Mucosa of rectum (tissue), 2 donors: ENCODE results near the gene NAIF1.
A peak's percentile ranks its signal among the peaks of the same experiment; 100 is the strongest.

ENCODE experiments used
- H3K27ac ChIP-seq, 2 donors: one replicate each; pipeline ENCODE4 v1.7.0; 2013; ENCODE audit warnings: inconsistent platforms in 2 of 2, low read depth in 2 of 2, low read length in 2 of 2
- H3K27me3 ChIP-seq, 2 donors: one replicate each; pipeline ENCODE4 v1.7.0; 2013; ENCODE audit warnings: low read length in 2 of 2; ENCODE audit not compliant: control insufficient read depth in 2 of 2, insufficient read depth in 2 of 2
- H3K36me3 ChIP-seq, 2 donors: one replicate each; pipeline ENCODE4 v1.7.0; 2013; ENCODE audit warnings: low read length in 2 of 2; ENCODE audit not compliant: control insufficient read depth in 2 of 2, insufficient read depth in 2 of 2
- H3K4me1 ChIP-seq, 2 donors: one replicate each; pipeline ENCODE4 v1.7.0; 2013; ENCODE audit warnings: low read length in 2 of 2, mild to moderate bottlenecking in 1 of 2; ENCODE audit not compliant: control insufficient read depth in 2 of 2, insufficient read depth in 2 of 2
- H3K4me3 ChIP-seq, 2 donors: one replicate each; pipeline ENCODE4 v1.7.0; 2013; ENCODE audit warnings: low read length in 2 of 2
- H3K9ac ChIP-seq, 2 donors: one replicate each; pipeline ENCODE4 v1.7.0; 2013; ENCODE audit warnings: low read length in 2 of 2, low read depth in 1 of 2, mild to moderate bottlenecking in 1 of 2
- H3K9me3 ChIP-seq, 2 donors: one replicate each; pipeline ENCODE4 v1.7.0; 2013; ENCODE audit warnings: low read length in 2 of 2; ENCODE audit not compliant: control insufficient read depth in 2 of 2
- donor health status: healthy.
- donor health status: Normal muscosa, but diverticular disease.

NAIF1 gene

DNA sequence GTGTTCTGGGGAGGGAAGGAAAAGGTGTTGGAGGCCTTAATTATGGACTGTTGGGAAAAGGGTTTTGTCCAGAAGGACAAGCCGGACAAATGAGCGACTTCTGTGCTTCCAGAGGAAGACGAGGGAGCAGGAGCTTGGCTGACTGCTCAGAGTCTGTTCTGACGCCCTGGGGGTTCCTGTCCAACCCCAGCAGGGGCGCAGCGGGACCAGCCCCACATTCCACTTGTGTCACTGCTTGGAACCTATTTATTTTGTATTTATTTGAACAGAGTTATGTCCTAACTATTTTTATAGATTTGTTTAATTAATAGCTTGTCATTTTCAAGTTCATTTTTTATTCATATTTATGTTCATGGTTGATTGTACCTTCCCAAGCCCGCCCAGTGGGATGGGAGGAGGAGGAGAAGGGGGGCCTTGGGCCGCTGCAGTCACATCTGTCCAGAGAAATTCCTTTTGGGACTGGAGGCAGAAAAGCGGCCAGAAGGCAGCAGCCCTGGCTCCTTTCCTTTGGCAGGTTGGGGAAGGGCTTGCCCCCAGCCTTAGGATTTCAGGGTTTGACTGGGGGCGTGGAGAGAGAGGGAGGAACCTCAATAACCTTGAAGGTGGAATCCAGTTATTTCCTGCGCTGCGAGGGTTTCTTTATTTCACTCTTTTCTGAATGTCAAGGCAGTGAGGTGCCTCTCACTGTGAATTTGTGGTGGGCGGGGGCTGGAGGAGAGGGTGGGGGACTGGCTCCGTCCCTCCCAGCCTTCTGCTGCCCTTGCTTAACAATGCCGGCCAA, 41.3 kb upstream of the NAIF1 start:
- peak overlapping the region in 1 of 2 donors; percentile 70 for H3K9ac ChIP-seq

DNA sequence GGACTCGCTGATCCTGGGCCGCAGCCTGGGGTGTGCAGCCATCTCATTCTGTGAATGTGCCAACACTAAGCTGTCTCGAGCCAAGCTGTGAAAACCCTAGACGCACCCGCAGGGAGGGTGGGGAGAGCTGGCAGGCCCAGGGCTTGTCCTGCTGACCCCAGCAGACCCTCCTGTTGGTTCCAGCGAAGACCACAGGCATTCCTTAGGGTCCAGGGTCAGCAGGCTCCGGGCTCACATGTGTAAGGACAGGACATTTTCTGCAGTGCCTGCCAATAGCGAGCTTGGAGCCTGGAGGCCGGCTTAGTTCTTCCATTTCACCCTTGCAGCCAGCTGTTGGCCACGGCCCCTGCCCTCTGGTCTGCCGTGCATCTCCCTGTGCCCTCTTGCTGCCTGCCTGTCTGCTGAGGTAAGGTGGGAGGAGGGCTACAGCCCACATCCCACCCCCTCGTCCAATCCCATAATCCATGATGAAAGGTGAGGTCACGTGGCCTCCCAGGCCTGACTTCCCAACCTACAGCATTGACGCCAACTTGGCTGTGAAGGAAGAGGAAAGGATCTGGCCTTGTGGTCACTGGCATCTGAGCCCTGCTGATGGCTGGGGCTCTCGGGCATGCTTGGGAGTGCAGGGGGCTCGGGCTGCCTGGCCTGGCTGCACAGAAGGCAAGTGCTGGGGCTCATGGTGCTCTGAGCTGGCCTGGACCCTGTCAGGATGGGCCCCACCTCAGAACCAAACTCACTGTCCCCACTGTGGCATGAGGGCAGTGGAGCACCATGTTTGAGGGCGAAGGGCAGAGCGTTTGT, 40.5 kb upstream of the NAIF1 start:
- Histone ChIP-seq H3K4me1 (peaks cover 27 to 46% of the 10 kb centered on the region in 2 donors), H3K4me3 (no peak overlapping the region), H3K9me3 (no peaks in the 10 kb centered on the region), H3K27me3 (no peaks in the 10 kb centered on the region), H3K9ac (no peak overlapping the region), H3K36me3 (peaks cover 46 to 52% of the 10 kb centered on the region in 2 donors), H3K27ac (no peak overlapping the region)

More for the DNA sequence above, 41.3 kb upstream of the NAIF1 start:
- Histone ChIP-seq H3K27ac (peak overlapping the region; percentile 79 to 92), H3K36me3 (peaks cover 40 to 45% of the 10 kb centered on the region in 2 donors), H3K9me3 (no peaks in the 10 kb centered on the region), H3K4me3 (no peak overlapping the region), H3K4me1 (peaks cover 26 to 47% of the 10 kb centered on the region in 2 donors), H3K27me3 (no peaks in the 10 kb centered on the region)

DNA sequence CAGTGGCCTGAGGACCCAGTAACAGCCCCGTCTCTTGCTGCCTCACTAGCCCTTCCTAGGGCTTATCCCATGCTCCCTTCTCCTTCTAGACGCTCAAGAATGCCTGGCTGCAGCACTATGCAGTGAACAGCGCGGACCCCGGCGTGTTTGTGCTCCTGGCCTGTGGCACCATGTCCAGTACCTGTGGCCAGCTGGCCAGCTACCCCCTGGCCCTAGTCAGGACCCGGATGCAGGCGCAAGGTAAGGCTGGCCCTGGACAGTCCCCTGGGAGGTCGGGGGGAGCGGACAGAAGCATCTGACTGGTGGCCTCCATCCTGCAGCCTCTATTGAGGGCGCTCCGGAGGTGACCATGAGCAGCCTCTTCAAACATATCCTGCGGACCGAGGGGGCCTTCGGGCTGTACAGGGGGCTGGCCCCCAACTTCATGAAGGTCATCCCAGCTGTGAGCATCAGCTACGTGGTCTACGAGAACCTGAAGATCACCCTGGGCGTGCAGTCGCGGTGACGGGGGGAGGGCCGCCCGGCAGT, 39.9 kb upstream of the NAIF1 start:
- peaks cover 52 to 59% of the 10 kb centered on the region in 2 donors for H3K36me3 ChIP-seq
- H3K27ac ChIP-seq, result no peak overlapping the region
- no peaks in the 10 kb centered on the region for H3K9me3 ChIP-seq
- peaks cover 27 to 46% of the 10 kb centered on the region in 2 donors for H3K4me1 ChIP-seq
- no peak overlapping the region for H3K4me3 ChIP-seq
- no peaks in the 10 kb centered on the region for H3K27me3 ChIP-seq
- H3K9ac ChIP-seq, result no peak overlapping the region

DNA sequence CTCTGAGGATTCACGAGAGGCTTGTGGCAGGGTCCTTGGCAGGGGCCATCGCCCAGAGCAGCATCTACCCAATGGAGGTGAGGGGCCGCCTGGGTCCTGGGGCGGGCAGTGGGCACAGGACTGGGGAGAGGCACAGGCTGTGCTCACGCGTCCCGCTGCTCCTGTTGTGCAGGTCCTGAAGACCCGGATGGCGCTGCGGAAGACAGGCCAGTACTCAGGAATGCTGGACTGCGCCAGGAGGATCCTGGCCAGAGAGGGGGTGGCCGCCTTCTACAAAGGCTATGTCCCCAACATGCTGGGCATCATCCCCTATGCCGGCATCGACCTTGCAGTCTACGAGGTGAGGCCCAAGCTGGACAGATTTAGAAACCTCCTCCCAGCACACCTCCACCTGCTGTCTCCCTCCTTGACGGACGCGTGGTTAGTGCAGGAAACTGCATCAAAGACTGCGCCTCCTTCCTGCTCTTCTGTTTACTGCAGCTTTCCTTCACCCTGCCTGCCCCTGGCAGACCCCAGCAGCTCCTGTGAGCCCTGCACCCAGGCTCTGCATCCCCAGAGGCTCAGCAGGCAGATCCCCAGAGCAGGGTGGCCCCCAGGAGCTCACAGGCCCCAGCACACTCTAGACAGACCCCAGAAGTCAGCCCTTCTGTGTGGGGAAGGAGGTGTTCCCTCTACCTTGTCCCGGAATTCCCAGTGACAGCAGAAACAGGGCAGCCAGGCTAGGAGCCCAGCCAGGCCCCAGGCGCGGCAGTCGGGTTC, 39.2 kb upstream of the NAIF1 start:
- Histone ChIP-seq H3K4me1 (peaks cover 27 to 41% of the 10 kb centered on the region in 2 donors), H3K27ac (no peak overlapping the region), H3K36me3 (peaks cover 56 to 64% of the 10 kb centered on the region in 2 donors), H3K9me3 (no peaks in the 10 kb centered on the region), H3K27me3 (no peaks in the 10 kb centered on the region), H3K4me3 (no peak overlapping the region), H3K9ac (peak overlapping the region in 1 of 2 donors; percentile 9)

GRCh38 chr9:128105538-128106175, 38.5 kb upstream of the NAIF1 start:
- peaks cover 27 to 36% of the 10 kb centered on the region in 2 donors for H3K4me1 ChIP-seq

GRCh38 chr9:128104171-128104618, 37.1 kb upstream of the NAIF1 start:
- Histone ChIP-seq H3K27ac (peak overlapping the region; percentile 83 to 84), H3K4me3 (no peak overlapping the region), H3K36me3 (peaks cover 65 to 67% of the 10 kb centered on the region in 2 donors), H3K9ac (peak overlapping the region; percentile 68 to 74), H3K27me3 (no peaks in the 10 kb centered on the region), H3K9me3 (no peaks in the 10 kb centered on the region), H3K4me1 (peaks cover 29 to 42% of the 10 kb centered on the region in 2 donors)

More at GRCh38 chr9:128105538-128106175, 38.5 kb upstream of the NAIF1 start:
- Histone ChIP-seq H3K9ac (peak overlapping the region in 1 of 2 donors; percentile 9), H3K9me3 (no peaks in the 10 kb centered on the region), H3K27me3 (no peaks in the 10 kb centered on the region), H3K4me3 (no peak overlapping the region), H3K36me3 (peaks cover 63 to 66% of the 10 kb centered on the region in 2 donors), H3K27ac (peak overlapping the region in 1 of 2 donors; percentile 3)

- Histone ChIP-seq H3K4me1 (peaks cover 32 to 42% of the 10 kb centered on the region in 2 donors), H3K27me3 (no peaks in the 10 kb centered on the region), H3K9me3 (no peaks in the 10 kb centered on the region), H3K27ac (peak overlapping the region; percentile 83 to 84), H3K9ac (peak overlapping the region; percentile 32 to 74), H3K4me3 (no peak overlapping the region), H3K36me3 (peaks cover 63% of the 10 kb centered on the region in 2 donors)
Observed at GRCh38 chr9:128103589-128103962, 36.5 kb upstream of the NAIF1 start.

GRCh38 chr9:128102861-128103588, 35.9 kb upstream of the NAIF1 start:
- Histone ChIP-seq H3K9ac (peak overlapping the region; percentile 32 to 74), H3K4me3 (no peak overlapping the region), H3K4me1 (peaks cover 37 to 43% of the 10 kb centered on the region in 2 donors), H3K27me3 (no peaks in the 10 kb centered on the region), H3K9me3 (no peaks in the 10 kb centered on the region), H3K27ac (peak overlapping the region in 1 of 2 donors; percentile 84), H3K36me3 (peaks cover 59 to 62% of the 10 kb centered on the region in 2 donors)

GRCh38 chr9:128102196-128102595, 35.1 kb upstream of the NAIF1 start:
- Histone ChIP-seq H3K27ac (no peak overlapping the region), H3K9ac (no peak overlapping the region), H3K36me3 (peaks cover 51 to 54% of the 10 kb centered on the region in 2 donors), H3K9me3 (no peaks in the 10 kb centered on the region), H3K4me3 (no peak overlapping the region), H3K27me3 (no peaks in the 10 kb centered on the region), H3K4me1 (peaks cover 42 to 46% of the 10 kb centered on the region in 2 donors)
